CD14-positive monocyte (primary cell): ENCODE data around the gene PADI6. TPM values are rescaled to one million over a fixed set of nuclear protein-coding genes. Genes with fewer than 3 reads are reported as not detected.
A peak's percentile ranks its signal among the peaks of the same experiment; 100 is the strongest.

Experiments used
- DNase-seq, 3 donors: peaks; one replicate each; pipeline ENCODE4 v3.0.0-alpha.2; 2011 to 2022
- H2AFZ ChIP-seq: 2 replicates; pipeline ENCODE4 v1.6.0; 2012; ENCODE audit warnings: mild to moderate bottlenecking, low read depth, low read length, inconsistent platforms; ENCODE audit not compliant: insufficient read depth, poor library complexity, severe bottlenecking
- H3K27ac ChIP-seq, 2 donors: 1 replicate in 1 of 2; 2 replicates in 1 of 2; pipeline ENCODE4 v1.5.1; 2012 to 2013; ENCODE audit warnings: low read length in 2 of 2, control low read depth in 1 of 2, inconsistent platforms in 1 of 2, low read depth in 1 of 2, mild to moderate bottlenecking in 1 of 2
- H3K27me3 ChIP-seq, 2 donors: one replicate each; pipeline versions ENCODE4 v1.6.0 to v1.6.1; 2011 to 2013; ENCODE audit warnings: low read length in 2 of 2; ENCODE audit not compliant: control insufficient read depth in 2 of 2, insufficient read depth in 2 of 2
- H3K36me3 ChIP-seq, 2 donors: replicated peaks in 1 of 2; 1 replicate in 1 of 2; 2 replicates in 1 of 2; pipeline versions ENCODE4 v1.5.1 to v1.6.1; 2012 to 2013; ENCODE audit warnings: low read length in 2 of 2, control low read depth in 1 of 2, inconsistent platforms in 1 of 2, mild to moderate bottlenecking in 1 of 2; ENCODE audit not compliant: insufficient read depth in 2 of 2, control insufficient read depth in 1 of 2
- H3K4me1 ChIP-seq, 2 donors: 1 replicate in 1 of 2; 2 replicates in 1 of 2; pipeline versions ENCODE4 v1.5.1 to v1.6.1; 2012 to 2013; ENCODE audit warnings: low read length in 2 of 2, control low read depth in 1 of 2, inconsistent platforms in 1 of 2, mild to moderate bottlenecking in 1 of 2, moderate library complexity in 1 of 2; ENCODE audit not compliant: insufficient read depth in 2 of 2, control insufficient read depth in 1 of 2
- H3K4me2 ChIP-seq: replicated peaks from 2 replicates; pipeline ENCODE3; 2012; ENCODE audit warnings: low read length, moderate library complexity, mild to moderate bottlenecking; ENCODE audit not compliant: poor library complexity, severe bottlenecking; ENCODE audit errors: extremely low read depth
- H3K4me3 ChIP-seq, 3 experiments: fragments of 200-600 bp in 1 of 3; sonication (generic) in 1 of 3; replicated peaks in 1 of 3; 1 replicate in 2 of 3; 2 replicates in 1 of 3; pipeline ENCODE4 v1.5.1; 2011 to 2013; ENCODE audit warnings: low read length in 3 of 3, mild to moderate bottlenecking in 3 of 3, control low read depth in 2 of 3, low read depth in 2 of 3, inconsistent platforms in 1 of 3, moderate library complexity in 1 of 3
- H3K79me2 ChIP-seq: 2 replicates; pipeline ENCODE4 v1.6.0; 2012; ENCODE audit warnings: mild to moderate bottlenecking, control low read depth, inconsistent platforms, low read length, moderate library complexity; ENCODE audit not compliant: insufficient read depth
- H3K9ac ChIP-seq: 2 replicates; pipeline ENCODE4 v1.6.0; 2017; ENCODE audit warnings: low read length, mild to moderate bottlenecking; ENCODE audit not compliant: insufficient read depth, poor library complexity, severe bottlenecking
- H3K9me3 ChIP-seq, 2 donors: replicated peaks in 1 of 2; 1 replicate in 1 of 2; 2 replicates in 1 of 2; pipeline versions ENCODE4 v1.5.1 to v1.6.1; 2012 to 2013; ENCODE audit warnings: low read length in 2 of 2, control low read depth in 1 of 2; ENCODE audit not compliant: control insufficient read depth in 1 of 2, insufficient read depth in 1 of 2
- H4K20me1 ChIP-seq: 2 replicates; pipeline ENCODE4 v1.6.0; 2012; ENCODE audit warnings: mild to moderate bottlenecking, low read length, control low read depth, moderate library complexity; ENCODE audit not compliant: insufficient read depth
- H3K27ac Mint-ChIP-seq, 7 donors: one replicate each; pipeline ENCODE4 v1.8.0; 2020; ENCODE audit warnings: mild to moderate bottlenecking in 7 of 7, mixed read lengths in 7 of 7, moderate library complexity in 6 of 7, inconsistent platforms in 2 of 7
- H3K27me3 Mint-ChIP-seq, 3 donors: one replicate each; pipeline ENCODE4 v1.8.0; 2021 to 2022; ENCODE audit warnings: low read depth in 3 of 3, mild to moderate bottlenecking in 3 of 3, mixed read lengths in 3 of 3, moderate library complexity in 3 of 3, inconsistent platforms in 1 of 3
- H3K36me3 Mint-ChIP-seq, 2 donors: one replicate each; pipeline ENCODE4 v1.8.0; 2020; ENCODE audit warnings: mixed read lengths in 2 of 2, inconsistent platforms in 1 of 2, mild to moderate bottlenecking in 1 of 2
- H3K4me1 Mint-ChIP-seq: one replicate; pipeline ENCODE4 v1.8.0; 2020; ENCODE audit warnings: mild to moderate bottlenecking, mixed read lengths
- H3K4me3 Mint-ChIP-seq, 2 donors: one replicate each; pipeline ENCODE4 v1.8.0; 2020; ENCODE audit warnings: mild to moderate bottlenecking in 2 of 2, mixed read lengths in 2 of 2, moderate library complexity in 1 of 2
- H3K9me3 Mint-ChIP-seq, 7 donors: one replicate each; pipeline ENCODE4 v1.8.0; 2020 to 2022; ENCODE audit warnings: mixed read lengths in 7 of 7, mild to moderate bottlenecking in 6 of 7, moderate library complexity in 6 of 7, inconsistent platforms in 2 of 7
- CTCF ChIP-seq: fragments of 200-600 bp; IDR thresholded peaks from one replicate; pipeline ENCODE4 v1.8.0; 2022; ENCODE audit warnings: antibody characterized with exemption, mild to moderate bottlenecking
- WGBS: methylation state at CpG from one replicate; pipeline ENCODE4 v1.1.5; 2013; ENCODE audit warnings: missing lambda C conversion rate; ENCODE audit not compliant: insufficient coverage; 5-methylcytosine and 5-hydroxymethylcytosine counted together
- intact Hi-C, 2 donors: fragments of 100-400 bp; cut with micrococcal nuclease; formaldehyde crosslinking; loops; one replicate each; pipeline versions ENCODE4 v1.15.0 to v1.15.1; 2023
- polyA plus RNA-seq, 3 donors: library from polyadenylated mRNA; depleted of rRNA in 1 of 3; unstranded in 2 of 3; stranded (reverse) in 1 of 3; fragments of 300-500 nt in 2 of 3; fragments of >200 nt in 1 of 3; fragmentation: Illumina TruSeq in 2 of 3; gene quantifications; 1 replicate in 2 of 3; 2 replicates in 1 of 3; pipeline ENCODE4 v1.2.3, GENCODE V29; 2012 to 2021

Gene PADI6
- polyA plus RNA-seq, 3 donors = 0.66 to 0.83 (median 0.78) TPM

GRCh38 chr1:17439250-17440073, 67.5 kb downstream of the PADI6 start, which contains the start of gene RCC2:
TSS of gene RCC2 (minus strand) at chr1:17439677. CDS start at chr1:17438514, 1,163 bp downstream.
- H2AFZ ChIP-seq = peak within 1 kb of the TSS; percentile 73
- H3K4me2 ChIP-seq = peak within 1 kb of the TSS; percentile 94
- peak within 1 kb of the TSS; percentile 71 to 92 (median 86) for H3K4me3 ChIP-seq
- H3K27me3 ChIP-seq = peaks cover 0 to 9% of the 10 kb centered on the region in 2 donors
- intact Hi-C loops = loop anchor here (1.0 to 10.0 kb wide), 2 partner anchors 20 to 195 kb away; no protein-coding TSS in a partner anchor
- WGBS = under 1% methylated on average over 62 of the region's 75 CpGs
- Mint-ChIP-seq H3K4me3 (peak within 1 kb of the TSS; percentile 88 to 95), H3K4me1 (peaks cover 49% of the 10 kb centered on the region), H3K27ac (peak within 1 kb of the TSS; percentile 89 to 98 (median 95)), H3K27me3 (peaks cover 6 to 22% (median 6%) of the 10 kb centered on the region in 3 donors), H3K9me3 (peaks cover 0 to 2% (median 0%) of the 10 kb centered on the region in 7 donors), H3K36me3 (peaks cover 4 to 14% of the 10 kb centered on the region in 2 donors)
- DNase-seq = peak; percentile 56 to 66 (median 60)
- H3K4me1 ChIP-seq = peaks cover 47 to 59% of the 10 kb centered on the region in 2 donors
- peaks cover 30% of the 10 kb centered on the region for H4K20me1 ChIP-seq
- peaks cover 44% of the 10 kb centered on the region for H3K79me2 ChIP-seq
- H3K9ac ChIP-seq = peak within 1 kb of the TSS; percentile 86
- no peaks in the 10 kb centered on the region for H3K9me3 ChIP-seq
- peaks cover 7 to 11% of the 10 kb centered on the region in 2 donors for H3K36me3 ChIP-seq
- no peak for TF ChIP-seq CTCF
- peak within 1 kb of the TSS; percentile 80 for H3K27ac ChIP-seq

GRCh38 chr1:17440074-17440826, 68.3 kb downstream of the PADI6 start:
- peak overlapping the region in 1 of 2 donors; percentile 51 for H3K27ac ChIP-seq
- H3K27me3 ChIP-seq = peaks cover 0 to 9% of the 10 kb centered on the region in 2 donors
- peaks cover 22% of the 10 kb centered on the region for H4K20me1 ChIP-seq
- intact Hi-C loops = loop anchor here in 1 of 2 donors (1.0 kb wide), 1 partner anchor 21 kb away; no protein-coding TSS in a partner anchor
- peak overlapping the region; percentile 51 for H3K9ac ChIP-seq
- peaks cover 0 to 6% of the 10 kb centered on the region in 2 donors for H3K36me3 Mint-ChIP-seq
- peaks cover 0 to 2% (median 0%) of the 10 kb centered on the region in 7 donors for H3K9me3 Mint-ChIP-seq
- H3K27ac Mint-ChIP-seq = peak overlapping the region in 6 of 7 donors; percentile 10 to 95 (median 64)
- DNase-seq = no peak
- WGBS = 53% methylated on average over 10 of the region's 18 CpGs
- H2AFZ ChIP-seq = peak overlapping the region; percentile 63
- no peaks in the 10 kb centered on the region for H3K9me3 ChIP-seq
- H3K4me1 Mint-ChIP-seq = peaks cover 46% of the 10 kb centered on the region
- no peak for TF ChIP-seq CTCF
- H3K4me2 ChIP-seq = peak overlapping the region; percentile 94
- H3K4me1 ChIP-seq = peaks cover 39 to 52% of the 10 kb centered on the region in 2 donors
- peaks cover 1 to 3% of the 10 kb centered on the region in 2 donors for H3K36me3 ChIP-seq
- peaks cover 6 to 22% (median 6%) of the 10 kb centered on the region in 3 donors for H3K27me3 Mint-ChIP-seq
- H3K79me2 ChIP-seq = peaks cover 36% of the 10 kb centered on the region
- H3K4me3 ChIP-seq = peak overlapping the region; percentile 13 to 76 (median 38)
- peak overlapping the region; percentile 73 to 85 for H3K4me3 Mint-ChIP-seq
